Trophoblast cell (in vitro differentiated cells and primary cell): ENCODE results near the gene JAGN1.
"Not testable (repeated sequence)": the region's sequence is repeated elsewhere in the genome, so short reads cannot be mapped to it uniquely, and the experiment has no call there.

Experiments
- DNase-seq, 2 donors: peaks; one replicate each; pipeline ENCODE4 v3.0.0-alpha.2; 2016
- H2AFZ ChIP-seq: 2 replicates; pipeline ENCODE4 v1.6.1; 2013; ENCODE audit warnings: low read length, moderate library complexity, mild to moderate bottlenecking; ENCODE audit not compliant: insufficient read depth, poor library complexity
- H2AK5ac ChIP-seq: 2 replicates; pipeline ENCODE4 v1.6.1; 2013; ENCODE audit warnings: mild to moderate bottlenecking, low read length
- H2BK120ac ChIP-seq: 2 replicates; pipeline ENCODE4 v1.6.1; 2013; ENCODE audit warnings: low read length, mild to moderate bottlenecking, moderate library complexity; ENCODE audit not compliant: insufficient read depth, poor library complexity
- H2BK12ac ChIP-seq: 2 replicates; pipeline ENCODE4 v1.6.1; 2013; ENCODE audit warnings: mild to moderate bottlenecking, low read length, moderate library complexity
- H2BK5ac ChIP-seq: 2 replicates; pipeline ENCODE4 v1.6.1; 2013; ENCODE audit warnings: low read length, low read depth, moderate library complexity, mild to moderate bottlenecking; ENCODE audit not compliant: poor library complexity
- H3K14ac ChIP-seq: 2 replicates; pipeline ENCODE4 v1.6.1; 2013; ENCODE audit warnings: mild to moderate bottlenecking, low read length
- H3K18ac ChIP-seq: 2 replicates; pipeline ENCODE4 v1.6.1; 2013; ENCODE audit warnings: mild to moderate bottlenecking, low read length
- H3K23ac ChIP-seq: 2 replicates; pipeline ENCODE4 v1.6.1; 2013; ENCODE audit warnings: low read length
- H3K27ac ChIP-seq: 2 replicates; pipeline ENCODE4 v1.5.1; 2013; ENCODE audit warnings: low read depth, mild to moderate bottlenecking, inconsistent platforms, low read length, moderate library complexity
- H3K27me3 ChIP-seq: 2 replicates; pipeline ENCODE4 v1.6.1; 2013; ENCODE audit warnings: inconsistent platforms, mild to moderate bottlenecking, low read length, moderate library complexity; ENCODE audit not compliant: insufficient read depth
- H3K36me3 ChIP-seq, 2 experiments: 1 replicate in 1 of 2; 2 replicates in 1 of 2; pipeline ENCODE4 v1.6.1; 2013; ENCODE audit warnings: low read length in 2 of 2, mild to moderate bottlenecking in 2 of 2, moderate library complexity in 1 of 2; ENCODE audit not compliant: insufficient read depth in 2 of 2, control insufficient read depth in 1 of 2
- H3K4ac ChIP-seq: 2 replicates; pipeline ENCODE4 v1.6.1; 2013; ENCODE audit warnings: low read depth, mild to moderate bottlenecking, low read length, moderate library complexity
- H3K4me1 ChIP-seq, 2 experiments: 1 replicate in 1 of 2; 2 replicates in 1 of 2; pipeline ENCODE4 v1.6.1; 2013; ENCODE audit warnings: low read length in 2 of 2, mild to moderate bottlenecking in 2 of 2, moderate library complexity in 1 of 2; ENCODE audit not compliant: insufficient read depth in 2 of 2, control insufficient read depth in 1 of 2
- H3K4me2 ChIP-seq: 2 replicates; pipeline ENCODE4 v1.6.1; 2013; ENCODE audit warnings: inconsistent platforms, mild to moderate bottlenecking, low read length, moderate library complexity
- H3K4me3 ChIP-seq: 2 replicates; pipeline ENCODE4 v1.5.1; 2013; ENCODE audit warnings: mild to moderate bottlenecking, low read depth, low read length, inconsistent platforms
- H3K79me1 ChIP-seq: one replicate; pipeline ENCODE4 v1.6.1; 2013; ENCODE audit warnings: low read length
- H3K79me2 ChIP-seq: 2 replicates; pipeline ENCODE4 v1.6.1; 2013; ENCODE audit warnings: low read length, mild to moderate bottlenecking; ENCODE audit not compliant: control insufficient read depth, insufficient read depth, poor library complexity
- H3K9ac ChIP-seq: 2 replicates; pipeline ENCODE4 v1.6.1; 2013; ENCODE audit warnings: mild to moderate bottlenecking, low read length
- H3K9me3 ChIP-seq: 2 replicates; pipeline ENCODE4 v1.6.1; 2013; ENCODE audit warnings: low read depth, mild to moderate bottlenecking, control low read depth, inconsistent platforms, low read length; ENCODE audit not compliant: insufficient read depth
- H4K12ac ChIP-seq: 2 replicates; pipeline ENCODE4 v1.6.1; 2013; ENCODE audit warnings: low read depth, mild to moderate bottlenecking, low read length, moderate library complexity
- H4K8ac ChIP-seq: 2 replicates; pipeline ENCODE4 v1.6.1; 2013; ENCODE audit warnings: low read depth, mild to moderate bottlenecking, low read length, moderate library complexity
- H4K91ac ChIP-seq: one replicate; pipeline ENCODE4 v1.6.1; 2013; ENCODE audit warnings: low read depth, mild to moderate bottlenecking, low read length, moderate library complexity
- WGBS: extraction: QIAGEN DNeasy Blood & Tissue Kit; methylation state at CpG from one replicate; pipeline ENCODE4 v1.1.7; 2013; ENCODE audit warnings: missing lambda C conversion rate; ENCODE audit not compliant: insufficient read length, insufficient coverage; ENCODE audit errors: extremely low coverage; 5-methylcytosine and 5-hydroxymethylcytosine counted together

The JAGN1 gene

GRCh38 chr3:9846931-9847488 lies 43.4 kb upstream of the JAGN1 start:
- peaks cover 0 to 1% of the 10 kb centered on the region in 2 experiments for H3K36me3 ChIP-seq
- DNase-seq: no peak
- no peak overlapping the region for H3K23ac ChIP-seq
- H2BK120ac ChIP-seq: peak overlapping the region; percentile 49
- no peak overlapping the region for H3K27ac ChIP-seq
- H3K18ac ChIP-seq: no peak overlapping the region
- no peaks in the 10 kb centered on the region for H3K27me3 ChIP-seq
- no peak overlapping the region for H4K12ac ChIP-seq
- no peak overlapping the region for H2AFZ ChIP-seq
- no CpG with 5 or more reads among the region's 6 CpGs for WGBS
- H3K4ac ChIP-seq: no peak overlapping the region
- no peaks in the 10 kb centered on the region for H3K9me3 ChIP-seq
- H3K4me2 ChIP-seq: no peak overlapping the region
- peak overlapping the region; percentile 68 for H2AK5ac ChIP-seq
- H3K9ac ChIP-seq: no peak overlapping the region
- no peak overlapping the region for H2BK5ac ChIP-seq
- H2BK12ac ChIP-seq: peak overlapping the region; percentile 32
- H3K79me1 ChIP-seq: peaks cover 13% of the 10 kb centered on the region
- H3K4me3 ChIP-seq: no peak overlapping the region
- H3K4me1 ChIP-seq: peaks cover 4 to 6% of the 10 kb centered on the region in 2 experiments
- peak overlapping the region; percentile 24 for H3K14ac ChIP-seq
- peaks cover 7% of the 10 kb centered on the region for H3K79me2 ChIP-seq
- H4K8ac ChIP-seq: no peak overlapping the region
- peak overlapping the region; percentile 45 for H4K91ac ChIP-seq

- not testable (repeated sequence) for H3K9me3 ChIP-seq, H2AFZ ChIP-seq, H2BK120ac ChIP-seq, H4K12ac ChIP-seq, H3K4me3 ChIP-seq, H3K23ac ChIP-seq, H4K91ac ChIP-seq, H3K4ac ChIP-seq, H3K27me3 ChIP-seq, H3K4me1 ChIP-seq, H2BK5ac ChIP-seq, H4K8ac ChIP-seq, H3K18ac ChIP-seq, H3K27ac ChIP-seq, H3K9ac ChIP-seq, H3K36me3 ChIP-seq, H3K4me2 ChIP-seq, H3K79me2 ChIP-seq, H3K14ac ChIP-seq, H2BK12ac ChIP-seq, H2AK5ac ChIP-seq
- H3K79me1 ChIP-seq: peaks cover 13% of the 10 kb centered on the region
- no CpG with 5 or more reads among the region's 9 CpGs for WGBS
- peak; percentile 81 to 89 for DNase-seq
These were observed 42.5 kb upstream of the JAGN1 start for GRCh38 chr3:9847870-9848269.

GRCh38 chr3:9848860-9849259 lies 41.5 kb upstream of the JAGN1 start:
- H3K9me3 ChIP-seq, DNase-seq, H3K4ac ChIP-seq, H3K9ac ChIP-seq, H3K79me1 ChIP-seq, H4K12ac ChIP-seq, H3K27ac ChIP-seq, H3K4me3 ChIP-seq, H3K4me2 ChIP-seq, H2BK120ac ChIP-seq, H3K23ac ChIP-seq, H2AK5ac ChIP-seq, H3K79me2 ChIP-seq, H4K91ac ChIP-seq, H3K36me3 ChIP-seq, H3K18ac ChIP-seq, H3K14ac ChIP-seq, H2BK5ac ChIP-seq, H3K4me1 ChIP-seq, H4K8ac ChIP-seq, H3K27me3 ChIP-seq, H2AFZ ChIP-seq: not testable (repeated sequence)
- peak overlapping the region; percentile 24 for H2BK12ac ChIP-seq
- WGBS: no CpG with 5 or more reads among the region's 4 CpGs

DNA sequence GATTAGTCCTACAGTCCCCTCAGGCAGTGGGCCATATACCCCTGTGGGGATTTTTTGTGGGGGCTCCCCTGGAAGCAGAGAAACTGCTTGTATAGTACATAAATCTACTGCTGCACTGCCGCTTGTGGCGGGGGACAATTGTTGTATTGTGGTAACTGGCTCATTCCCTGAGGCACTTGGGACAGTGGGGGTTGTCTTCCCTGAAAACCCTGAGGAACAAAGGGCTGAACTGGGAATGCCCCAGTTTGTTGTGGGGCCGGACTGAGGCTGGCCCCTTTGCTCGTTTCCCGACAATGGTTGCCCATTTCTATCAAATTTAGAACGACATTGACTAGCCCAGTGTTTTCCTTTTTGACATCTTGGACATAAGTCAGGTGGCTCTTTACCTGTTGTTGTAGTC lies 39.0 kb upstream of the JAGN1 start:
- DNase-seq, H3K4me1 ChIP-seq, H3K9ac ChIP-seq, H2AK5ac ChIP-seq, H2BK120ac ChIP-seq, H3K36me3 ChIP-seq, H3K4ac ChIP-seq, H3K9me3 ChIP-seq, H3K79me2 ChIP-seq, H3K4me2 ChIP-seq, H3K23ac ChIP-seq, H4K12ac ChIP-seq, H3K18ac ChIP-seq, H3K27me3 ChIP-seq, H2BK5ac ChIP-seq, H3K79me1 ChIP-seq, H2BK12ac ChIP-seq, H3K4me3 ChIP-seq, H4K8ac ChIP-seq, H2AFZ ChIP-seq: not testable (repeated sequence)
- H3K14ac ChIP-seq: peak overlapping the region; percentile 59
- H3K27ac ChIP-seq: peak overlapping the region; percentile 39
- no CpG with 5 or more reads among the region's 6 CpGs for WGBS
- H4K91ac ChIP-seq: peak overlapping the region; percentile 18
